HAP-1 (cell line): Measurements from ENCODE around the gene EFNA3.
A peak's percentile ranks its signal among the peaks of the same experiment; 100 is the strongest.

Experiments used
- DNase-seq, 2 experiments: peaks; one replicate each; pipeline ENCODE4 v3.0.0-alpha.2; 2016 to 2020; ENCODE audit warnings: low spot score in 2 of 2
- H3K27me3 ChIP-seq: fragments of 250-450 bp; sonication (Bioruptor Pico); 2 replicates; pipeline ENCODE4 v1.5.1; 2020; ENCODE audit warnings: low read depth, mild to moderate bottlenecking, moderate library complexity
- H3K36me3 ChIP-seq: fragments of 250-450 bp; sonication (Bioruptor Pico); replicated peaks from 2 replicates; pipeline ENCODE4 v1.5.1; 2020; ENCODE audit warnings: mild to moderate bottlenecking
- H3K4me1 ChIP-seq: fragments of 250-450 bp; sonication (Bioruptor Pico); 2 replicates; pipeline ENCODE4 v1.5.1; 2020; ENCODE audit warnings: mild to moderate bottlenecking
- H3K4me3 ChIP-seq: fragments of 250-450 bp; sonication (Bioruptor Pico); 2 replicates; pipeline ENCODE4 v1.5.1; 2020; ENCODE audit warnings: mild to moderate bottlenecking, moderate library complexity
- H3K9me3 ChIP-seq: fragments of 250-450 bp; sonication (Bioruptor Pico); 2 replicates; pipeline ENCODE4 v1.5.1; 2020; ENCODE audit warnings: mild to moderate bottlenecking, moderate library complexity
- in situ Hi-C: fragments of 300-500 bp; cut with MboI; formaldehyde crosslinking; loops from 3 replicates; pipeline ENCODE4 v1.14.3; 2020; ENCODE audit warnings: low sequenced_read_pairs, inconsistent platforms, mixed read lengths

The EFNA3 gene

GRCh38 chr1:155078469-155079209, at the start of gene EFNA3:
TSS of gene EFNA3 (plus strand) at chr1:155078837. CDS start at chr1:155078942, 105 bp downstream.
- in situ Hi-C loops: no loop called here
- peaks cover 16% of the 10 kb centered on the region for H3K4me1 ChIP-seq
- no peaks in the 10 kb centered on the region for H3K36me3 ChIP-seq
- H3K4me3 ChIP-seq: peak within 1 kb of the TSS; percentile 67
- H3K27me3 ChIP-seq: no peaks in the 10 kb centered on the region
- peak; percentile 59 to 91 for DNase-seq
- H3K9me3 ChIP-seq: no peaks in the 10 kb centered on the region

- no peaks in the 10 kb centered on the region for H3K36me3 ChIP-seq
- H3K27me3 ChIP-seq: no peaks in the 10 kb centered on the region
- no peak for DNase-seq
- in situ Hi-C loops: loop anchor here (10.0 kb wide), 1 partner anchor 55 kb away; no protein-coding TSS in a partner anchor
- no peaks in the 10 kb centered on the region for H3K9me3 ChIP-seq
- H3K4me3 ChIP-seq: no peak overlapping the region
- H3K4me1 ChIP-seq: no peaks in the 10 kb centered on the region
Measured at GRCh38 chr1:155029513-155030242, 49.0 kb upstream of the EFNA3 start.

- in situ Hi-C loops: no loop called here
- Histone ChIP-seq H3K4me1 (no peaks in the 10 kb centered on the region), H3K36me3 (no peaks in the 10 kb centered on the region), H3K27me3 (no peaks in the 10 kb centered on the region), H3K4me3 (no peak overlapping the region), H3K9me3 (no peaks in the 10 kb centered on the region)
- no peak for DNase-seq
Measured at GRCh38 chr1:155030243-155030795, 48.3 kb upstream of the EFNA3 start.

GRCh38 chr1:155030899-155031298, 47.7 kb upstream of the EFNA3 start:
- no peaks in the 10 kb centered on the region for H3K36me3 ChIP-seq
- H3K4me3 ChIP-seq: no peak overlapping the region
- in situ Hi-C loops: no loop called here
- no peaks in the 10 kb centered on the region for H3K4me1 ChIP-seq
- H3K27me3 ChIP-seq: no peaks in the 10 kb centered on the region
- no peaks in the 10 kb centered on the region for H3K9me3 ChIP-seq
- DNase-seq: no peak

GRCh38 chr1:155032886-155033285, 45.8 kb upstream of the EFNA3 start:
- H3K4me3 ChIP-seq: no peak overlapping the region
- in situ Hi-C loops: no loop called here
- DNase-seq: no peak

GRCh38 chr1:155033524-155033923, 45.1 kb upstream of the EFNA3 start, which contains the start of the genes DCST1 and DCST2:
TSS of gene DCST1 (plus strand) at chr1:155033824. CDS start at chr1:155034037, 213 bp downstream.
TSS of gene DCST2 (minus strand) at chr1:155033781. CDS start at chr1:155033701, 80 bp downstream.
- in situ Hi-C loops: no loop called here
- no peaks in the 10 kb centered on the region for H3K9me3 ChIP-seq
- H3K36me3 ChIP-seq: no peaks in the 10 kb centered on the region
- H3K4me3 ChIP-seq: no peak within 1 kb of the TSS
- DNase-seq: no peak
- no peaks in the 10 kb centered on the region for H3K4me1 ChIP-seq
- H3K27me3 ChIP-seq: no peaks in the 10 kb centered on the region

More at GRCh38 chr1:155032886-155033285, 45.8 kb upstream of the EFNA3 start:
- Histone ChIP-seq H3K36me3 (no peaks in the 10 kb centered on the region), H3K4me1 (no peaks in the 10 kb centered on the region), H3K27me3 (no peaks in the 10 kb centered on the region), H3K9me3 (no peaks in the 10 kb centered on the region)

GRCh38 chr1:155034318-155035208, 44.1 kb upstream of the EFNA3 start:
- Histone ChIP-seq H3K9me3 (no peaks in the 10 kb centered on the region), H3K27me3 (no peaks in the 10 kb centered on the region), H3K4me1 (no peaks in the 10 kb centered on the region), H3K4me3 (no peak overlapping the region), H3K36me3 (no peaks in the 10 kb centered on the region)
- in situ Hi-C loops: no loop called here
- DNase-seq: no peak

GRCh38 chr1:155035936-155036335, 42.7 kb upstream of the EFNA3 start:
- H3K9me3 ChIP-seq: no peaks in the 10 kb centered on the region
- no peaks in the 10 kb centered on the region for H3K27me3 ChIP-seq
- H3K36me3 ChIP-seq: no peaks in the 10 kb centered on the region
- no peaks in the 10 kb centered on the region for H3K4me1 ChIP-seq
- no peak overlapping the region for H3K4me3 ChIP-seq
- in situ Hi-C loops: no loop called here
- DNase-seq: no peak

GRCh38 chr1:155037043-155037442, 41.6 kb upstream of the EFNA3 start:
- DNase-seq: no peak
- H3K27me3 ChIP-seq: no peaks in the 10 kb centered on the region
- no peaks in the 10 kb centered on the region for H3K9me3 ChIP-seq
- H3K4me3 ChIP-seq: no peak overlapping the region
- no peaks in the 10 kb centered on the region for H3K4me1 ChIP-seq
- in situ Hi-C loops: no loop called here
- H3K36me3 ChIP-seq: no peaks in the 10 kb centered on the region

- in situ Hi-C loops: no loop called here
- Histone ChIP-seq H3K27me3 (no peaks in the 10 kb centered on the region), H3K36me3 (no peaks in the 10 kb centered on the region), H3K4me3 (no peak overlapping the region), H3K9me3 (no peaks in the 10 kb centered on the region), H3K4me1 (no peaks in the 10 kb centered on the region)
- DNase-seq: no peak
Measured at GRCh38 chr1:155037851-155038441, 40.7 kb upstream of the EFNA3 start.

GRCh38 chr1:155038602-155039307, 39.9 kb upstream of the EFNA3 start:
- H3K4me3 ChIP-seq: no peak overlapping the region
- no peaks in the 10 kb centered on the region for H3K9me3 ChIP-seq
- H3K36me3 ChIP-seq: no peaks in the 10 kb centered on the region
- no peaks in the 10 kb centered on the region for H3K4me1 ChIP-seq
- in situ Hi-C loops: no loop called here
- no peaks in the 10 kb centered on the region for H3K27me3 ChIP-seq
- DNase-seq: no peak

- H3K27me3 ChIP-seq: no peaks in the 10 kb centered on the region
- H3K36me3 ChIP-seq: no peaks in the 10 kb centered on the region
- in situ Hi-C loops: no loop called here
- no peaks in the 10 kb centered on the region for H3K9me3 ChIP-seq
- no peaks in the 10 kb centered on the region for H3K4me1 ChIP-seq
- H3K4me3 ChIP-seq: no peak overlapping the region
- DNase-seq: no peak
Measured at GRCh38 chr1:155039308-155039669, 39.3 kb upstream of the EFNA3 start.
